Measurements from ENCODE around the gene LRRC36. TPM values are rescaled to one million over a fixed set of nuclear protein-coding genes. Genes with fewer than 3 reads are reported as not detected.

The LRRC36 gene
- total RNA-seq, 1 donor from 2014 or later = 24.1 TPM

DNA sequence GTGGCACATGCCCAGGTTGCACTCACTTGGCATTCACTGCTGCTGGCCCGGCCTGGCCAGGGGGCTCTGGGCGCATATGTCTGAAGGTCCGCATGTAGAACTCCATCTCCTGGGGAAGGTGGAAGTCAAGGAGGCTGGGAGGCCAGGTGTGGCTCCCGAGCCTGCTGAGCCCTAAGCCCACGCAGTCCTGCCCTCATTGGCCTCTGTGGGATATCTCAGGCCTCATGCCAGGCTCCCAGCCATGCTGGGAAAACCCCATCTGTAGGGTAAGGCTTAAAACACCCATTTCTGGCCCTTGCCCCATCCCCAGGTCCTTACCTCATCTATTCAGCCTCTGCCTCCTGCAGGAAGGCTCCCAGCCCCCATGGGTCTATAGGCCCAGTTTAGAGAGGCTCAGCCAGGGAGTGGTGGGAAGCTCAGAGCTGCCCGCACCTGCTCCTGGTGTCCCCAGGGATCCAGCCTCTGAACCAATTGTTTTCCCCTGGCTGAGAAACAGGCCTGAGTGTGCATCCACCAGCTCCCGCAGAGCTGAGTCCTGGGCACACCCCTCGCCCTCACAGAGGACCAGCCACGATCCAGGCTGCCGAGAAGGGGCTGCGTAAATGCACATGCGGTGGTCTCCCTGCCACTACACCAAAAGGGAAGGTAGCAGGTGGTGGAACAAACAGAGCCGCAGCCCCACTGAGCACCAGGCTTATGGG is 69.0 kb downstream of the LRRC36 start:
- Mint-ChIP-seq H3K36me3 (ENCODE audit: low read depth, unreplicated experiment) (peaks cover 2% of the 10 kb centered on the region), H3K27ac (ENCODE audit: unreplicated experiment) (no peak overlapping the region), H3K9me3 (ENCODE audit: unreplicated experiment) (no peaks in the 10 kb centered on the region), H3K4me3 (ENCODE audit: unreplicated experiment) (no peak overlapping the region), H3K27me3 (ENCODE audit: unreplicated experiment) (peaks cover 21% of the 10 kb centered on the region), H3K4me1 (ENCODE audit: unreplicated experiment) (no peaks in the 10 kb centered on the region)
- TF ChIP-seq, protein P1, sequence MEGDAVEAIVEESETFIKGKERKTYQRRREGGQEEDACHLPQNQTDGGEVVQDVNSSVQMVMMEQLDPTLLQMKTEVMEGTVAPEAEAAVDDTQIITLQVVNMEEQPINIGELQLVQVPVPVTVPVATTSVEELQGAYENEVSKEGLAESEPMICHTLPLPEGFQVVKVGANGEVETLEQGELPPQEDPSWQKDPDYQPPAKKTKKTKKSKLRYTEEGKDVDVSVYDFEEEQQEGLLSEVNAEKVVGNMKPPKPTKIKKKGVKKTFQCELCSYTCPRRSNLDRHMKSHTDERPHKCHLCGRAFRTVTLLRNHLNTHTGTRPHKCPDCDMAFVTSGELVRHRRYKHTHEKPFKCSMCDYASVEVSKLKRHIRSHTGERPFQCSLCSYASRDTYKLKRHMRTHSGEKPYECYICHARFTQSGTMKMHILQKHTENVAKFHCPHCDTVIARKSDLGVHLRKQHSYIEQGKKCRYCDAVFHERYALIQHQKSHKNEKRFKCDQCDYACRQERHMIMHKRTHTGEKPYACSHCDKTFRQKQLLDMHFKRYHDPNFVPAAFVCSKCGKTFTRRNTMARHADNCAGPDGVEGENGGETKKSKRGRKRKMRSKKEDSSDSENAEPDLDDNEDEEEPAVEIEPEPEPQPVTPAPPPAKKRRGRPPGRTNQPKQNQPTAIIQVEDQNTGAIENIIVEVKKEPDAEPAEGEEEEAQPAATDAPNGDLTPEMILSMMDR (IDR thresholded peaks at IDR 0.05; ENCODE audit: unreplicated experiment) = no peak
- no peak for DNase-seq (ENCODE audit: low spot score)

DNA sequence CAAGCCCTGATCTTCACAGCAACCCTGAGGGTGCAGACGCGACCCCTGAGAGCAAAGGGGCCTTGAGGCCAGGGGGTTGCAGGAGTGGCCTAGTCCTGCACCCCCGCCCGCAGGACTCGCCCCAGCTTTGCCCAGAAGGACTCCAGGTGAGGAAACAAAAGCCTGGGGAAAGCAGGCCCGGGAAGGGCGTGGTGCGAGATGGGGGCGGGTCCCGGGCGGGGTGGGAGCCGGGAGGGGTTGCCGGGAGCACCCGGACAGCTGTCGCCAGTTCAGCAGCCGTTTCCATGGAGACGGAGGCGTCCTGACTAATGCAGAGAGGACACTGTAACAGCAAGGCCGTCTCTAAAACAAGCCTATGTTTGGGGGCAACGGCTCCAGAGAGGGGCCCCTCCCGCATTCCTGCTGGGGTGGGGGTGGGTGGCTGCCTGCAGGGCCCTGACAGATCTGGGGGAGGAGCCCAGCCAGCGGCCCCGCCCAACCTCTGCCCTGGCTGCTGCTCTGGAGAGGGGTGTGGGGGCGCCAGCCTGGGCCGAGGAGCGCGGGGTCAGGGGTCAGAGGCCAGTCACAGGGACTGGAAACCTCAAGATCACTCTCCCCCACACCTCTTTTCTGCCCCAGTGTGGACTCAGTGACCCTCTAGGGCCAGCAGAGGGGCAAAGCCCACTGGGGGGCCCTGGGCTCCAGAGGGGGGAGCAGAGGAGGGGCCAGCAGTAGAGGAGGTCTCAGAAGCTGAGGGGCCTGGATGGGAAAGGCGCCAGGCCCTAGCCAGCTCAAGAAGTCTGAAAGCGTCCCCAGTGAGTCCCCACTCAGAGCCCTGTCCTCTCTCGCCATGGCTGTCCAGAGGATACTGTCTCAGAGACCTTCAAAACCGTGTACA is 69.8 kb downstream of the LRRC36 start:
- no peak overlapping the region for H3K27ac Mint-ChIP-seq (ENCODE audit: unreplicated experiment)
- peak; percentile 57 for DNase-seq (ENCODE audit: low spot score)
- H3K4me1 Mint-ChIP-seq (ENCODE audit: unreplicated experiment) = no peaks in the 10 kb centered on the region
- no peaks in the 10 kb centered on the region for H3K9me3 Mint-ChIP-seq (ENCODE audit: unreplicated experiment)
- no peak overlapping the region for H3K4me3 Mint-ChIP-seq (ENCODE audit: unreplicated experiment)
- no peaks in the 10 kb centered on the region for H3K36me3 Mint-ChIP-seq (ENCODE audit: low read depth, unreplicated experiment)
- peaks cover 18% of the 10 kb centered on the region for H3K27me3 Mint-ChIP-seq (ENCODE audit: unreplicated experiment)
- TF ChIP-seq, protein P1 (IDR thresholded peaks at IDR 0.05; ENCODE audit: unreplicated experiment) = no peak

DNA sequence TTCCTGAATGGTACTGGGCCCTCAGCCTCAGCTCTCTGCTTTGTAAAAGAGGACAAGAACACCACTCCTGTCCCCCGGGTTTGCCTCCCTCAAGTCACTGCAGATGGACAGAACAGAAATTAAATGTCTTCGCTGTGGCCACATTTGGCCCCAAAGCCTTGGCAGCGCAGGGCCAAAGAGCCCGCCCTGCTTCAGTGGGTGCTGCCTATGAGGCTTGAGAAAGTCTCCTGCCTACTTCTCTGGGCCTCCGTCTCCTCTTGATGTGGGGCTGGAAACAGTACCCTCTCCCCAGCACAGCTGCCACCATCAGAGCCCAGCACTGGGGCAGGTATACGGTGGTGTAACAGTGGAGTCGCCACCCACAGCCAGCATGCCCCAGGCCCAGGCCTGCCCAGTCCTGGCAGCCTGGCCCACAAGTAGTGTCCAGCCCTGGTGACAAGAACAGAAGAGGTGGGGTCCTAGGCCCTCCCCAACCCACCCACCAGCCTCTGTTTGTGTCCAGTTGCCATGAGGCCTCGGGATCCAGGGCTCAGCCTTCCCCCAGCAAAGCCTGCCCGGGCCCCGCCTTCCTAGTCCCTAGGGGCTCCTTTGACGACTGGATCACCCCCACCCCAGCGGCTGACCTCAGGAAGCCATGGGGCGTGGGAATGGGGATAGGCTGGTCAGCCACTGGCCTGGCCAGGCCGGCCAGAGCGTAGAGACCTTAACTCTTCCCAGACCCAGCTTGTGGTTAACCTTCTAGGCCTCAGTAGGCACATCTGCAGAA is 70.6 kb downstream of the LRRC36 start:
- Mint-ChIP-seq H3K4me3 (ENCODE audit: unreplicated experiment) (no peak overlapping the region), H3K4me1 (ENCODE audit: unreplicated experiment) (no peaks in the 10 kb centered on the region), H3K27me3 (ENCODE audit: unreplicated experiment) (peaks cover 13% of the 10 kb centered on the region), H3K27ac (ENCODE audit: unreplicated experiment) (peak overlapping the region; percentile 18), H3K9me3 (ENCODE audit: unreplicated experiment) (no peaks in the 10 kb centered on the region), H3K36me3 (ENCODE audit: low read depth, unreplicated experiment) (no peaks in the 10 kb centered on the region)
- TF ChIP-seq, protein P1 (IDR thresholded peaks at IDR 0.05; ENCODE audit: unreplicated experiment) = no peak
- DNase-seq (ENCODE audit: low spot score) = no peak

DNA sequence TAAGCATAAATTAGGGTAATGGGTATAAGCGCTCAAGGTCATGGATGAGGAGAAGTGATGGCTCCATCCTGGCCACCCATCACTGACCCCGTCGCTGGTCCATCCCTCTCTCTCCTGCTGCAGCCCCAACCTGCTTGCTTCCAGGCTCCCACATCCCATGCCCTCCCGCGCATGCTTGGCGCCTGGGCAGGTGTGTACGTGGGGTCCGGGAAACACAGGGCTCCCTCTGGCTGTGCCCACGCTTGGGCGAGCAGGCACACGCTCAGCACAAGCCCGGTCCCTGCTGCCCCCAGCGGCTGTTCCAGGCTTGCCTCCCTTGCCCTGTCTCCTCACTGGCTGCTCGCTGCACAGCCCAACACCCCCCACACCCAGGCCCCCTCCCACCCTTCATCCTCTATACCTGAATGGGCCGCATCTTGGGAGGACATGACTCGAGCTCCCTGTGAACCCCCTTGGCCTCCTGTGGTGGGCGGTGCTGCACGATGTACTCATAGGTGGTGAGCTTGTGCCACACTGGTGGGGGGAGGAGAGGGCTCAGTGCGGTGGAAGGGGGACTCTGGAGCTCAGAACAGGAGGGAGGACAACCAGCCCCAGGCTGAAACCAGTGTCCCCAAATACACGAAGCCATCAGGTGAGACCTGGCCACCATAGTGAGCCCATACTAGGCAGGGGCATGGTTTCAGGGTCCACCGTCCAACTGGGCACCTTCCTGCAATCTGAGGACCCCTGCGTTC is 71.4 kb downstream of the LRRC36 start:
- H3K4me1 Mint-ChIP-seq (ENCODE audit: unreplicated experiment) = peaks cover 3% of the 10 kb centered on the region
- no peak overlapping the region for H3K4me3 Mint-ChIP-seq (ENCODE audit: unreplicated experiment)
- TF ChIP-seq, protein P1 (IDR thresholded peaks at IDR 0.05; ENCODE audit: unreplicated experiment) = no peak
- no peaks in the 10 kb centered on the region for H3K9me3 Mint-ChIP-seq (ENCODE audit: unreplicated experiment)
- no peak for DNase-seq (ENCODE audit: low spot score)
- no peaks in the 10 kb centered on the region for H3K36me3 Mint-ChIP-seq (ENCODE audit: low read depth, unreplicated experiment)
- peaks cover 7% of the 10 kb centered on the region for H3K27me3 Mint-ChIP-seq (ENCODE audit: unreplicated experiment)
- H3K27ac Mint-ChIP-seq (ENCODE audit: unreplicated experiment) = no peak overlapping the region
